ENCODE results near the gene CDC27.

DNA sequence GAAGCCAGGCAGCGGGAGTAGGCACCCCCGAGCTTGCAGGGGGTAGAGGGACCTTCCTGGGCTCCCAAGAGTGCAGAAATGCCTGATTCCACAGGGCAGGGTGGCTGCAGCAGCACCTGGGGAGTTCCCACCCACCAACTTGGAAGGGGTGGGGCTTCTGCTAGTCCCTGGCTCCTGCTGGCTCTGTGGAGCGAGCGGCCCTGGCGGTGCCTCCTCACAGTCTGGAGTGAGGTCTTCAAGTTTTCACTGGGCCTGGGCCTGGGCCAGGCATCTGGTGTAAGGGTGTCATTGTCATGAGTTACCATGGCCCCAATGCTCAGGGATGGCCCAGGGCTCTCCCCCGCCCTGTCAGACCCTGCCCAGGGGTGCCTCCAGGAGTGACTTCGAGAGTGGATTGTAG, 48.7 kb upstream of the CDC27 start:
- TF ChIP-seq, protein P1, sequence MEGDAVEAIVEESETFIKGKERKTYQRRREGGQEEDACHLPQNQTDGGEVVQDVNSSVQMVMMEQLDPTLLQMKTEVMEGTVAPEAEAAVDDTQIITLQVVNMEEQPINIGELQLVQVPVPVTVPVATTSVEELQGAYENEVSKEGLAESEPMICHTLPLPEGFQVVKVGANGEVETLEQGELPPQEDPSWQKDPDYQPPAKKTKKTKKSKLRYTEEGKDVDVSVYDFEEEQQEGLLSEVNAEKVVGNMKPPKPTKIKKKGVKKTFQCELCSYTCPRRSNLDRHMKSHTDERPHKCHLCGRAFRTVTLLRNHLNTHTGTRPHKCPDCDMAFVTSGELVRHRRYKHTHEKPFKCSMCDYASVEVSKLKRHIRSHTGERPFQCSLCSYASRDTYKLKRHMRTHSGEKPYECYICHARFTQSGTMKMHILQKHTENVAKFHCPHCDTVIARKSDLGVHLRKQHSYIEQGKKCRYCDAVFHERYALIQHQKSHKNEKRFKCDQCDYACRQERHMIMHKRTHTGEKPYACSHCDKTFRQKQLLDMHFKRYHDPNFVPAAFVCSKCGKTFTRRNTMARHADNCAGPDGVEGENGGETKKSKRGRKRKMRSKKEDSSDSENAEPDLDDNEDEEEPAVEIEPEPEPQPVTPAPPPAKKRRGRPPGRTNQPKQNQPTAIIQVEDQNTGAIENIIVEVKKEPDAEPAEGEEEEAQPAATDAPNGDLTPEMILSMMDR (IDR thresholded peaks at IDR 0.05), result no peak
- TF ChIP-seq ZFX (IDR thresholded peaks at IDR 0.05; ENCODE audit: borderline replicate concordance), result no peak
